PC-3 (cell line): ENCODE measurements around the gene NYAP1. TPM values are rescaled to one million over a fixed set of nuclear protein-coding genes. Genes with fewer than 3 reads are reported as not detected.
A peak's percentile ranks its signal among the peaks of the same experiment; 100 is the strongest.

Source experiments
- ATAC-seq: fragments of 200-7000 bp; cut with Tn5 transposase; 2 replicates; pipeline ENCODE4 v1.9.1; 2020; ENCODE audit warnings: mild to moderate bottlenecking, moderate library complexity
- BruUV-seq: library from RNA; stranded (reverse); fragments of 400-500 nt; replicated peaks from 2 replicates; lab custom pipeline; 2021; lab: Mats Ljungman, UMichigan
- CTCF ChIA-PET: fragments of 300-600 bp; sonication (Branson Sonifier 250); formaldehyde crosslinking; loops from one replicate; lab custom pipeline; 2022; ENCODE audit warnings: antibody characterized with exemption; lab: Charles Lee
- POLR2A ChIA-PET: fragments of 300-600 bp; sonication (Branson Sonifier 250); formaldehyde crosslinking; loops from one replicate; lab custom pipeline; 2022; ENCODE audit warnings: antibody characterized with exemption; ENCODE audit not compliant: unreplicated experiment; lab: Charles Lee
- DNase-seq: peaks from one replicate; pipeline ENCODE4 v3.0.0-alpha.2; 2015
- H2AFZ ChIP-seq: fragments of 300-600 bp; sonication (generic); 2 replicates; pipeline ENCODE4 v1.6.0; 2016; ENCODE audit warnings: antibody characterized with exemption, low read length
- H3F3A ChIP-seq: fragments of 300-600 bp; sonication (generic); one replicate; pipeline ENCODE4 v1.6.0; 2017; ENCODE audit warnings: antibody characterized with exemption, low read length, control low read depth, mild to moderate bottlenecking; ENCODE audit not compliant: unreplicated experiment
- H3K27ac ChIP-seq: fragments of 300-600 bp; sonication (generic); 2 replicates; pipeline ENCODE4 v1.5.1; 2016; ENCODE audit warnings: mild to moderate bottlenecking, low read length
- H3K27me3 ChIP-seq: fragments of 300-600 bp; sonication (generic); 2 replicates; pipeline ENCODE4 v1.6.1; 2016; ENCODE audit warnings: low read length, mixed read lengths
- H3K36me3 ChIP-seq: fragments of 300-600 bp; sonication (generic); 2 replicates; pipeline ENCODE4 v1.6.1; 2016; ENCODE audit warnings: low read depth, mixed run types, low read length, mixed read lengths
- H3K4me1 ChIP-seq: fragments of 300-600 bp; sonication (generic); 2 replicates; pipeline ENCODE4 v1.5.1; 2016; ENCODE audit warnings: low read length; ENCODE audit not compliant: insufficient read depth
- H3K4me2 ChIP-seq: fragments of 300-600 bp; sonication (generic); 2 replicates; pipeline ENCODE4 v1.6.0; 2016; ENCODE audit warnings: low read length
- H3K4me3 ChIP-seq: fragments of 300-600 bp; sonication (generic); 2 replicates; pipeline ENCODE4 v1.5.1; 2016; ENCODE audit warnings: mild to moderate bottlenecking, low read length, mixed read lengths
- H3K79me2 ChIP-seq: fragments of 300-600 bp; sonication (generic); 2 replicates; pipeline ENCODE4 v1.6.1; 2017; ENCODE audit warnings: low read length, mixed read lengths
- H3K9ac ChIP-seq: fragments of 300-600 bp; sonication (generic); 2 replicates; pipeline ENCODE4 v1.6.0; 2016; ENCODE audit warnings: mild to moderate bottlenecking, low read length
- H3K9me2 ChIP-seq: fragments of 300-600 bp; sonication (generic); replicated peaks from 2 replicates; pipeline ENCODE4 v1.6.1; 2016; ENCODE audit warnings: mixed run types, low read length, mixed read lengths
- H3K9me3 ChIP-seq: fragments of 300-600 bp; sonication (generic); 2 replicates; pipeline ENCODE4 v1.6.1; 2016; ENCODE audit warnings: low read length, mixed read lengths
- H4K20me1 ChIP-seq: fragments of 300-600 bp; sonication (generic); 2 replicates; pipeline ENCODE4 v1.6.1; 2016; ENCODE audit warnings: low read length, mixed read lengths
- EZH2 ChIP-seq: fragments of 300-600 bp; sonication (generic); IDR thresholded peaks from one replicate; pipeline ENCODE4 v1.6.1; 2017; ENCODE audit warnings: antibody characterized with exemption, mild to moderate bottlenecking, low read length; ENCODE audit not compliant: unreplicated experiment
- EZH2phosphoT487 ChIP-seq: fragments of 300-600 bp; sonication (generic); IDR thresholded peaks from 2 replicates; pipeline ENCODE4 v1.6.1; 2018; ENCODE audit warnings: mild to moderate bottlenecking, antibody characterized with exemption, low read length, borderline replicate concordance
- intact Hi-C: fragments of 100-400 bp; cut with micrococcal nuclease; formaldehyde crosslinking; loops from 2 replicates; pipeline ENCODE4 v1.9.0; 2023
- total RNA-seq: library from RNA; depleted of rRNA; stranded (reverse); fragments of >200 nt; gene quantifications from 2 replicates; pipeline ENCODE4 v1.2.3, GENCODE V29; 2014
- TF ChIP-seq, protein P1 (sequence below): fragments of 300-600 bp; sonication (generic); conservative IDR thresholded peaks from 2 replicates; pipeline ENCODE4 v1.5.1; 2017; ENCODE audit warnings: antibody characterized with exemption, low read depth, mild to moderate bottlenecking, low read length

Gene NYAP1
- total RNA-seq, 1 experiment from 2014 or later = 1.9 TPM

GRCh38 chr7:100465702-100466311 is 17.9 kb upstream of the NYAP1 start:
- POLR2A ChIA-PET = interaction anchor here (0.6 kb wide), 1 partner anchor 210 kb away, joined by 4 read pairs; no protein-coding TSS in a partner anchor
- no peaks in the 10 kb centered on the region for H3K36me3 ChIP-seq
- no peaks in the 10 kb centered on the region for H3K27me3 ChIP-seq
- no peaks in the 10 kb centered on the region for H4K20me1 ChIP-seq
- no peaks in the 10 kb centered on the region for H3K4me1 ChIP-seq
- no peak overlapping the region for H3K9ac ChIP-seq
- H3K27ac ChIP-seq = no peak overlapping the region
- no peaks in the 10 kb centered on the region for H3K79me2 ChIP-seq
- no peaks in the 10 kb centered on the region for H3F3A ChIP-seq
- BruUV-seq = no TSS peak
- CTCF ChIA-PET = interaction anchor here (0.5 to 1.1 kb wide), 14 partner anchors 14 to 940 kb away, joined by 3 to 14 read pairs (median 4); partner anchors contain the start of genes FBXO24 and LRCH4
- H3K4me3 ChIP-seq = no peak overlapping the region
- no peaks in the 10 kb centered on the region for H3K9me3 ChIP-seq
- intact Hi-C loops = loop anchor here (10.0 kb wide), 1 partner anchor 389 kb away; the partner anchor contains the start of gene SLC12A9
- no peak overlapping the region for H3K4me2 ChIP-seq
- no peaks in the 10 kb centered on the region for H3K9me2 ChIP-seq
- 0 out of 2 replicates have a peak overlapping the region, but pooled peaks have one; percentile 34 for H2AFZ ChIP-seq
- peak; percentile 82 for ATAC-seq
- peak; percentile 70 for DNase-seq
- TF ChIP-seq EZH2phosphoT487 (no peak), EZH2 (no peak)
- TF ChIP-seq, protein P1, sequence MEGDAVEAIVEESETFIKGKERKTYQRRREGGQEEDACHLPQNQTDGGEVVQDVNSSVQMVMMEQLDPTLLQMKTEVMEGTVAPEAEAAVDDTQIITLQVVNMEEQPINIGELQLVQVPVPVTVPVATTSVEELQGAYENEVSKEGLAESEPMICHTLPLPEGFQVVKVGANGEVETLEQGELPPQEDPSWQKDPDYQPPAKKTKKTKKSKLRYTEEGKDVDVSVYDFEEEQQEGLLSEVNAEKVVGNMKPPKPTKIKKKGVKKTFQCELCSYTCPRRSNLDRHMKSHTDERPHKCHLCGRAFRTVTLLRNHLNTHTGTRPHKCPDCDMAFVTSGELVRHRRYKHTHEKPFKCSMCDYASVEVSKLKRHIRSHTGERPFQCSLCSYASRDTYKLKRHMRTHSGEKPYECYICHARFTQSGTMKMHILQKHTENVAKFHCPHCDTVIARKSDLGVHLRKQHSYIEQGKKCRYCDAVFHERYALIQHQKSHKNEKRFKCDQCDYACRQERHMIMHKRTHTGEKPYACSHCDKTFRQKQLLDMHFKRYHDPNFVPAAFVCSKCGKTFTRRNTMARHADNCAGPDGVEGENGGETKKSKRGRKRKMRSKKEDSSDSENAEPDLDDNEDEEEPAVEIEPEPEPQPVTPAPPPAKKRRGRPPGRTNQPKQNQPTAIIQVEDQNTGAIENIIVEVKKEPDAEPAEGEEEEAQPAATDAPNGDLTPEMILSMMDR = peak; percentile 71

DNA sequence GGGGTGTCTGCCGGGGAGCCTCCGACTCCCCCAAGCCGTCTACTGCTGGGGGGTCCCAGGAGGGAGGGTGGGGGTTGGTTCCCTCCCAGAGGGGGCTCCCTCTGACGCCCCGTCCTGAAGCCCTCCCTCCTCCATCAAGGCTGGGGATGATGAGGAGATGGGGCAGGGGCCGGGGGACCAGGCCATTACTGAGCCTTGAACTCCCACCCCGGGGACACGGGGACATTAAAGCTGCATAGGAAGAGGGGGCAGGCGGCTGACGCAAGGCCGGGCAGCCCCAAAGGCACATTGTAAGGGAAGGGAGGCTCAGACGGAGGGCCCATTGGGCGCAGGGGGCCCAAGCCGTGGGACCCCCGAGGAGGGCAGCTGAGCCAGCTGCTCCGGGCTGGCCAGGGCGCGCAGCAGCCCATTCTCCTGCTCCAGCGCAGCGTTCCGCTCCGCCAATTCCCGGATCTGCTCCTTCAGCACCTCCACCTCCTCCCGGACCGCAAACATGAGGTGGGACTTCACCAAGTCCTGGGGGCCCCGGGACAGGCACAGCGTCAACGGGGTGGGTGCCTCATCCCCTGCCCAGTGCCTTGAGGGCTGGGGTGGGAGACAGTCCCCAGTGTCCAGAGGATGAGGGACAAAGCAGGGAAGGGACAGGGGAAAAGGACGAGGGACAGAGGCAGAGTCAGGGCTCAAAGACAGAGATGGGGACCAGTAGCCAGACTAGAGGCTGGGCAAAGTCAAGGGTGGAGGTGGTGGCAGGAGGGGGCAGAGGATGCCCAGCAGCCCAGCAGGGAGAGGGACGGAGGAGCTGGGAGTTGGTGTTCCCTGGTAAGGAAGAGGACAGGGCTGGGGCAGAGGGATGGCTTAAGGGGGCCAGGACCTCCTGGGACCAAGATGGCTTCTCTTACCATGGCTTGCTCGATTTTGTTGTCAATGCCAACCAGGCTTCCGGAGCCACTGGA is 16.8 kb upstream of the NYAP1 start:
- Histone ChIP-seq H4K20me1 (no peaks in the 10 kb centered on the region), H3K27ac (no peak overlapping the region), H3K79me2 (no peaks in the 10 kb centered on the region), H3K4me2 (no peak overlapping the region), H3K4me1 (no peaks in the 10 kb centered on the region), H3K36me3 (no peaks in the 10 kb centered on the region), H3K4me3 (no peak overlapping the region), H2AFZ (no peak overlapping the region), H3K9ac (no peak overlapping the region), H3F3A (no peaks in the 10 kb centered on the region), H3K9me3 (no peaks in the 10 kb centered on the region), H3K27me3 (no peaks in the 10 kb centered on the region), H3K9me2 (no peaks in the 10 kb centered on the region)
- TF ChIP-seq EZH2 (no peak), EZH2phosphoT487 (no peak)
- ATAC-seq (no peak), DNase-seq (no peak)
- intact Hi-C loops = loop anchor here (10.0 kb wide), 1 partner anchor 388 kb away; the partner anchor contains the start of gene SLC12A9
- CTCF ChIA-PET = no interaction called here
- POLR2A ChIA-PET = no interaction called here
- BruUV-seq = TSS peak; percentile 29

DNA sequence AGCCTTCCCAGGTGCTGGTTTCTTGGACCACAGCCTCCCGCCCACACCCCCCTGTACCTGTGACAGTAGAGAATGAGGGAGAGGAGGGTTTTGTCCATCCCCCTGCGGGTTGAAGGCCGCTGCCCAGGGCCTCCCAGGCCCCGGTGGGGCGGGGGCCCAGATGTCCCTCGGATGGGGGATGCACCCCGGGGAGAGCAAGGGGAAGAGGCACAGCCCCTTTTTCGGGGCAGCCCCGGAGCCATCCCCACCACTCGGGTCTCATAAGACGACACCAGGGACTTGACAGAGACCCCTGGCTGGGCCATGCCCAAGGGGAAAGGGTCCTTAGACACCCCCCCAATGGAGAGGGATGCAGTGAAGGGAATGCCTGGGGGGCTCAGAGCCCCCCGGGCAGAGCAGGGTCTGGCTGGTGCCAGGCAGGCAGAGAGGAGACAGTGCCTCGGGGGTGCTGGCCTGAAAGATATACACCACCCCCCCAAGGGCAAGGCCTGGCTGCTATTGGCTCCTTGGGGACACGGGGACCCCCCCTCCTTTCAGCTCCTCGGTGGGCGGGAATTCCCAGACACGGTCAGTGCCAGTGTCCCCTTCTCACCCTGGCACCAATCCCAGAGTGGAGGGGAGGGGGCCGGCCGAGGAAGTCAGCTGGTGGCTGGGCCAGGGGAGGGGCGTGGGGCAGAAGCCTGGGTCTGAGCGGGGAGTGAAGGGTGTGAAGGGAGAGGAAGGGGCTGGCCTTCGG is 15.9 kb upstream of the NYAP1 start:
- no peaks in the 10 kb centered on the region for H3K36me3 ChIP-seq
- ChIA-PET CTCF (no interaction called here), POLR2A (interaction anchor here (0.5 kb wide), 1 partner anchor 963 kb away, joined by 3 read pairs; the partner anchor contains the start of gene ZKSCAN5)
- TF ChIP-seq, protein P1 = no peak
- no peak for TF ChIP-seq EZH2
- no peak for TF ChIP-seq EZH2phosphoT487
- DNase-seq (no peak), ATAC-seq (no peak)
- no peak overlapping the region for H3K9ac ChIP-seq
- no peak overlapping the region for H2AFZ ChIP-seq
- no peak overlapping the region for H3K4me3 ChIP-seq
- H4K20me1 ChIP-seq = no peaks in the 10 kb centered on the region
- H3K4me1 ChIP-seq = no peaks in the 10 kb centered on the region
- H3K27me3 ChIP-seq = no peaks in the 10 kb centered on the region
- intact Hi-C loops = loop anchor here (10.0 kb wide), 1 partner anchor 387 kb away; the partner anchor contains the start of gene SLC12A9
- H3K79me2 ChIP-seq = no peaks in the 10 kb centered on the region
- no peak overlapping the region for H3K27ac ChIP-seq
- H3K9me2 ChIP-seq = no peaks in the 10 kb centered on the region
- H3F3A ChIP-seq = no peaks in the 10 kb centered on the region
- no peaks in the 10 kb centered on the region for H3K9me3 ChIP-seq
- BruUV-seq = no TSS peak
- no peak overlapping the region for H3K4me2 ChIP-seq
